GM12875 (cell line): Measurements from ENCODE around the gene AP3S2.

Experiments used
- H3K4me3 ChIP-seq: one replicate; pipeline ENCODE4 v1.5.1; 2011; ENCODE audit warnings: low read depth, low read length, control low read depth
- CTCF ChIP-seq: IDR thresholded peaks from 2 replicates; pipeline ENCODE4 v1.5.1; 2011; ENCODE audit warnings: low read depth, mild to moderate bottlenecking, control low read depth, inconsistent platforms, low read length, moderate library complexity, borderline replicate concordance; ENCODE audit not compliant: insufficient read depth

Gene AP3S2

GRCh38 chr15:89806559-89807550 is 86.9 kb downstream of the AP3S2 start:
- no peak for TF ChIP-seq CTCF

GRCh38 chr15:89806210-89806558 is 87.6 kb downstream of the AP3S2 start:
- H3K4me3 ChIP-seq, result no peak overlapping the region
- no peak for TF ChIP-seq CTCF

More at GRCh38 chr15:89806559-89807550, 86.9 kb downstream of the AP3S2 start:
- no peak overlapping the region for H3K4me3 ChIP-seq

GRCh38 chr15:89805241-89806209 is 88.3 kb downstream of the AP3S2 start:
- no peak overlapping the region for H3K4me3 ChIP-seq
- TF ChIP-seq CTCF, result no peak

- TF ChIP-seq CTCF, result no peak
Measured at GRCh38 chr15:89803941-89804800, 89.6 kb downstream of the AP3S2 start.

GRCh38 chr15:89802986-89803824 is 90.6 kb downstream of the AP3S2 start:
- H3K4me3 ChIP-seq, result no peak overlapping the region
- TF ChIP-seq CTCF, result no peak

More at GRCh38 chr15:89803941-89804800, 89.6 kb downstream of the AP3S2 start:
- no peak overlapping the region for H3K4me3 ChIP-seq

GRCh38 chr15:89802231-89802928 is 91.4 kb downstream of the AP3S2 start:
- H3K4me3 ChIP-seq, result no peak overlapping the region
- TF ChIP-seq CTCF, result no peak
